ENCODE data around the gene LSM14A.
"Not testable (repeated sequence)": the region's sequence is repeated elsewhere in the genome, so short reads cannot be mapped to it uniquely, and the experiment has no call there.

The LSM14A gene

GRCh38 chr19:34232566-34233481 is 60.5 kb downstream of the LSM14A start:
- DNase-seq: peak; percentile 77

- no peak for DNase-seq
Observed at GRCh38 chr19:34235425-34235940, 63.2 kb downstream of the LSM14A start.

- DNase-seq: no peak
Observed at GRCh38 chr19:34236035-34236987, 64.0 kb downstream of the LSM14A start.

- no peak for DNase-seq
Observed at GRCh38 chr19:34237283-34237682, 65.0 kb downstream of the LSM14A start.

- no peak for DNase-seq
Observed at GRCh38 chr19:34237939-34238338, 65.6 kb downstream of the LSM14A start.

GRCh38 chr19:34241513-34242337 is 69.4 kb downstream of the LSM14A start:
- DNase-seq: peak; percentile 35

GRCh38 chr19:34243138-34243875 is 71.0 kb downstream of the LSM14A start:
- DNase-seq: not testable (repeated sequence)

GRCh38 chr19:34243876-34244578 is 71.7 kb downstream of the LSM14A start:
- no peak for DNase-seq

GRCh38 chr19:34244611-34245299 is 72.5 kb downstream of the LSM14A start:
- DNase-seq: no peak

GRCh38 chr19:34246340-34246739 is 74.0 kb downstream of the LSM14A start:
- DNase-seq: no peak

GRCh38 chr19:34248941-34249340 is 76.6 kb downstream of the LSM14A start:
- no peak for DNase-seq

- DNase-seq: not testable (repeated sequence)
Observed at GRCh38 chr19:34253167-34253566, 80.9 kb downstream of the LSM14A start.

GRCh38 chr19:34253681-34254045 is 81.4 kb downstream of the LSM14A start:
- not testable (repeated sequence) for DNase-seq

GRCh38 chr19:34254046-34254697 is 81.9 kb downstream of the LSM14A start, which contains the start of gene GARRE1:
TSS of gene GARRE1 (plus strand) at chr19:34254554. CDS start at chr19:34300474, 45,920 bp downstream.
- DNase-seq: peak; percentile 90

- DNase-seq: peak; percentile 39
Observed at GRCh38 chr19:34254698-34255432, 82.6 kb downstream of the LSM14A start.

- DNase-seq: no peak
Observed at GRCh38 chr19:34255546-34255945, 83.2 kb downstream of the LSM14A start.

GRCh38 chr19:34256835-34257558 is 84.7 kb downstream of the LSM14A start:
- DNase-seq: no peak

GRCh38 chr19:34257559-34257924 is 85.2 kb downstream of the LSM14A start:
- DNase-seq: no peak
